Progenitor cell of endocrine pancreas (in vitro differentiated cells): ENCODE measurements around the gene RREB1. TPM values are rescaled to one million over a fixed set of nuclear protein-coding genes. Genes with fewer than 3 reads are reported as not detected.

Source experiments
- DNase-seq: peaks from one replicate; pipeline ENCODE4 v3.0.0; 2021; ENCODE audit warnings: low spot score; ENCODE audit not compliant: unreplicated experiment
- H3K27ac Mint-ChIP-seq: 2 replicates; pipeline ENCODE4 v1.8.0; 2021; ENCODE audit warnings: mild to moderate bottlenecking, moderate library complexity, mixed read lengths
- H3K27me3 Mint-ChIP-seq: 2 replicates; pipeline ENCODE4 v1.8.0; 2021; ENCODE audit warnings: mixed read lengths
- H3K36me3 Mint-ChIP-seq: 2 replicates; pipeline ENCODE4 v1.8.0; 2022; ENCODE audit warnings: mixed read lengths; ENCODE audit not compliant: insufficient read depth
- H3K4me1 Mint-ChIP-seq: 2 replicates; pipeline ENCODE4 v1.8.0; 2021; ENCODE audit warnings: low read depth, mixed read lengths
- H3K4me3 Mint-ChIP-seq: 2 replicates; pipeline ENCODE4 v1.8.0; 2021; ENCODE audit warnings: low read depth, mild to moderate bottlenecking, moderate library complexity, mixed read lengths
- H3K9me3 Mint-ChIP-seq: 2 replicates; pipeline ENCODE4 v1.8.0; 2021; ENCODE audit warnings: low read depth, mixed read lengths
- total RNA-seq: library from RNA; stranded (reverse); gene quantifications from 2 replicates; pipeline ENCODE4 v1.2.1, GENCODE V29; 2021
- TF ChIP-seq, protein P1 (sequence below): fragments of 200-600 bp; sonication (generic); IDR thresholded peaks from one replicate; pipeline ENCODE4 v1.5.0; 2021; ENCODE audit warnings: antibody characterized with exemption, mild to moderate bottlenecking; ENCODE audit not compliant: unreplicated experiment

Gene RREB1
- total RNA-seq, 1 donor from 2014 or later = 71.7 TPM

DNA sequence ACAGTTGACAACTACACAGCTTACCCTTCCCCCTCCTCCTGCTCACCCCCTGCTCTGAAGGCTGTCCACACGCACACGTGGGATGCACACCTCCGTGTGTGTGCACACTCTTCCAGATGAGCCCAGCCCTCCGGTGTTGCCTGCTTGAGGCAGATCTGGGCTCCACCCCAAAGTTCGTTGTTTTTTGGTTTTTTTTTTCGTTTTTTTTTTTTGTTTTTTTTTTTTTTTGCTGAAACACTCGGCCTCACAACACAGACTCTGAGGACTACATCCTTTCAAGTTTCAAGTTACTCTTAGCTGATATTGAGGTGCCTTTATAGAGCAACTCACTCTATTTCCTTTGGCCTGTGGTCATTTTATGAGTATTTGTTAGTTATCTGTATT, 88.2 kb downstream of the RREB1 start:
- peaks cover 21% of the 10 kb centered on the region for H3K36me3 Mint-ChIP-seq
- no peak overlapping the region for H3K4me3 Mint-ChIP-seq
- H3K4me1 Mint-ChIP-seq = peaks cover 21% of the 10 kb centered on the region
- H3K27me3 Mint-ChIP-seq = no peaks in the 10 kb centered on the region
- no peaks in the 10 kb centered on the region for H3K9me3 Mint-ChIP-seq
- TF ChIP-seq, protein P1, sequence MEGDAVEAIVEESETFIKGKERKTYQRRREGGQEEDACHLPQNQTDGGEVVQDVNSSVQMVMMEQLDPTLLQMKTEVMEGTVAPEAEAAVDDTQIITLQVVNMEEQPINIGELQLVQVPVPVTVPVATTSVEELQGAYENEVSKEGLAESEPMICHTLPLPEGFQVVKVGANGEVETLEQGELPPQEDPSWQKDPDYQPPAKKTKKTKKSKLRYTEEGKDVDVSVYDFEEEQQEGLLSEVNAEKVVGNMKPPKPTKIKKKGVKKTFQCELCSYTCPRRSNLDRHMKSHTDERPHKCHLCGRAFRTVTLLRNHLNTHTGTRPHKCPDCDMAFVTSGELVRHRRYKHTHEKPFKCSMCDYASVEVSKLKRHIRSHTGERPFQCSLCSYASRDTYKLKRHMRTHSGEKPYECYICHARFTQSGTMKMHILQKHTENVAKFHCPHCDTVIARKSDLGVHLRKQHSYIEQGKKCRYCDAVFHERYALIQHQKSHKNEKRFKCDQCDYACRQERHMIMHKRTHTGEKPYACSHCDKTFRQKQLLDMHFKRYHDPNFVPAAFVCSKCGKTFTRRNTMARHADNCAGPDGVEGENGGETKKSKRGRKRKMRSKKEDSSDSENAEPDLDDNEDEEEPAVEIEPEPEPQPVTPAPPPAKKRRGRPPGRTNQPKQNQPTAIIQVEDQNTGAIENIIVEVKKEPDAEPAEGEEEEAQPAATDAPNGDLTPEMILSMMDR = no peak
- H3K27ac Mint-ChIP-seq = no peak overlapping the region
- no peak for DNase-seq

DNA sequence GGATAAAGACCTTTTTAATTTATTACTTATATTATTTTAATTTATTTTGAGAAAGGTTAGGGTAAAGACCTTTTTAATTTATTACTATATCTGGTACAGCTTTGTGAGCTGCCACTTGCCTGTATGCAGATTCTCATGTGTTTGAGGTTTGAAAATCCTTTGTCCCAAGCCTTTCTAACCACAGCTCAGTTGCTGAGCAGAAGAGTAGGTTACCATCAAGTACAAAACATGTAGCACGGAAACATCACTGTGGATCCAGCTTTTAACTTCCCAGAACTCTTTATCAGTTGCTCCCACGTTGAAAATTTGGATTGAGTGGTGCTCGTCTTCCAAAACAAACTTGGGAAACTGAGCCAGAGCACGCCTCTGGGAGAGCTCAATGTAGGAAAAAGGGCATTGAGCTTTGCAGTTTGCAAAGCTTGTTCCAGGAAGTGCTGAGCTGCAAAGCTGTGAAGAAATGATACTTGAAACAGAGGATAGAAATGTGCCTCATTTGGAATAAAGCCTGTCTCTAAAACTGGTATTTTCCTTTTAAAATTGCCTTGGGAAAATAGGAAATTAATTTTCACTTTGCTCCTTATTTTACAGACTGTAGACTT, 89.0 kb downstream of the RREB1 start:
- Mint-ChIP-seq H3K27ac (no peak overlapping the region), H3K9me3 (no peaks in the 10 kb centered on the region), H3K4me1 (peaks cover 28% of the 10 kb centered on the region), H3K27me3 (no peaks in the 10 kb centered on the region), H3K4me3 (no peak overlapping the region), H3K36me3 (peaks cover 15% of the 10 kb centered on the region)
- DNase-seq = no peak
- TF ChIP-seq, protein P1 = no peak

DNA sequence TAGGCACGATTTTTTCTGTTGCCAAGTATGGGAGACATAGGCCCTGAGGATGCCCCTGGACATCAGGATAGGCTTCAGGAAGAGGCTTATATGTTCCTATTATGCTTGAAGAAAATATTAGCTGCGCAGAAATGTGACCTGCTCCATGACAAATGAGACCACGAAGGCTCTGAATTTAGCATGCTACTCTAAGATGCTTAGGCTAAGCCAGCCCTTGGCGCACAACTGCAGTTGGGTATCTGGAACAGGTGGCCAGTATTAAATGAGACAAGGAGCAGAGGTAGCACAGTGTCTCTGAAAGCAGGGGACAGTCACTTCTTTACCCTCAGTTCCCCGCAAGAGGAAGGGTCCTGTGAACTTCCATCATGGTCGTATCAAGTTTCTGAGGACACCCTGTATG, 90.0 kb downstream of the RREB1 start:
- no peaks in the 10 kb centered on the region for H3K9me3 Mint-ChIP-seq
- no peak overlapping the region for H3K27ac Mint-ChIP-seq
- no peak overlapping the region for H3K4me3 Mint-ChIP-seq
- DNase-seq = no peak
- H3K4me1 Mint-ChIP-seq = peaks cover 28% of the 10 kb centered on the region
- TF ChIP-seq, protein P1 = no peak
- no peaks in the 10 kb centered on the region for H3K27me3 Mint-ChIP-seq
- peaks cover 14% of the 10 kb centered on the region for H3K36me3 Mint-ChIP-seq

DNA sequence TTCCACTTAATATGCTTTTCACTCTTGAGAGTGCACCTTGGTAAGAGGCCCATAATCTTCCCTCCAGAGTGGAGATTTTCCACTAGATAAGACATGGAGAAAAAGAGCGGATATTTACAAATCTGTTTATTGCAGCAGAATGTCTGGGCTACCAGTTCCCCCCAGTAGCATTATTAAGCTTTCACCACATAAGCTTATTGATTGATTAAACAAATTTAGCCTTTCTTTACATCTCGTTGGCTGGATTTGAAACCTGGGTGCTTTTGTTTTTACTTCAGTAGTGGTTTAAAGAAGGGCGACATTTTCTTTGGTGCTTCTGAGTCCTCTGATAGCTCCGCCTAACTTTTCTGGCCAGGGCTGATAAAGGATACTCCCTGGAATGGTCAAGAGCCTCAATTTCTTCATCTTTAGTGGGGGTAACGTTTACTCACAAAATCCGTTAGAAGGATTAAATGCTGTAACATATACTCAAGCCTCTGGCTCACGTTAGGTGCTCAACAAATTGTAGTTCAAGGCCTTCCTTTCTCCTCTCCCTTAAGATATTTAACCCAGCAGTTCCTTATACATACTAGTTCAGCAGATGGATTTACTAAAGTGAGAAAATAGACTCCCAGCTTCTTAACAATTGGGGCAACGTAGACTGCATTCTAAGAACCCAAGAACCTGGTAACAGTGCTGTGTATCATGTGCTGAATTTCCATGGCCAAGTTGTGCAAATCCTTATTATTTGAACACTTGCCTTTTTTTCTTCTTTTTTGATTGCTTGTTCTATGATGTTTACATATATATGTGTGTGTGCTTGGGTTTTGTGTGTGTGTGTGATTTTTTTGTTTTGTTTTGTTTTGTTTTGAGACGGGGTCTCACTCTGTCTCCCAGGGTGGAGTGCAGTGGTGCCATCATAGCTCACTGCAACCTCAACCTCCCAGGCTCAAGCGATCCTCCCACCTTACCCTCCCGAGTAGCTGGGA, 91.4 kb downstream of the RREB1 start:
- Mint-ChIP-seq H3K36me3 (peaks cover 14% of the 10 kb centered on the region), H3K27ac (no peak overlapping the region), H3K4me1 (peaks cover 27% of the 10 kb centered on the region), H3K27me3 (no peaks in the 10 kb centered on the region), H3K4me3 (no peak overlapping the region), H3K9me3 (no peaks in the 10 kb centered on the region)
- TF ChIP-seq, protein P1 = no peak
- DNase-seq = no peak

DNA sequence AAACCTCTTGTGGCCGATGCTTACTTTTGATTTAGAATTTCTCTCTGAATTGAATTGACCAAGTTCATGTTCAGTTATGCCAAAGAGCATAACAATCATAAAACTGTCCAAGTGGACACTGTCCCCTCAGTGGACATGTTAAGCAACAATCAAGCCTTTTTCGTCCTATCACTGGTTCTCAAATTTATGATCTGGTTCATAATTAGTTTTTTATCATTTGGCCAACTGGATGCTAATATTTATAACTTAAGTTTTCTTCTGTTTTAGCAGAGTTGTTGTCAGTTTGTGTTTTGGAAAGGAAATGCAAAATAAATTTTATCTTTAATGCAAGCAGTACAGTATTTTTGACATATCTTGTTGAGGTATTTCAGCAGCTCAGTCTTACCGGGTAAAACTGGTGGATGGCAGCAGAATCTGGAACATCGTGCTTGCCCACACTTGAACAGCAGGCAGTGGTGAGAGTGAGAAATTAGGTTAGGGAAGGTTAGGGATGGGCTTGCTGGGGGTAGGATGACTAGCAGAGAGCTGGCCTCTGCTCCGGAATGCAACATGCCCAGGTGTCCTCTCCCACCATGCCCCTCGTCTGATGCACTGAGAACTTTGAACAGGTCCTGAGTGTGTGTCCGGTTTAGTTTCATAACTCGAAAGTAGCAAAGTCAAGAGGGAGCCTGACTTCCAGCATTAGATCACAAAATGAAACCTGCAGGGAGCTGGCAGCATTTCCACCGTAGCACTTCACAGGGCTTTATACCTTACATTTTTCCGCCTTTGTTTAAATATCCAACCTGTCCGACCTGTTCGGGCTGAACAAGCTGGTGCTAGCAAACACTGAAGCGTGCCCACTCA, 93.1 kb downstream of the RREB1 start:
- H3K27me3 Mint-ChIP-seq = no peaks in the 10 kb centered on the region
- peaks cover 25% of the 10 kb centered on the region for H3K4me1 Mint-ChIP-seq
- TF ChIP-seq, protein P1 = no peak
- peak overlapping the region; percentile 93 for H3K27ac Mint-ChIP-seq
- DNase-seq = no peak
- H3K36me3 Mint-ChIP-seq = peaks cover 17% of the 10 kb centered on the region
- H3K4me3 Mint-ChIP-seq = peak overlapping the region; percentile 12
- no peaks in the 10 kb centered on the region for H3K9me3 Mint-ChIP-seq
